Measurements from ENCODE around the gene DFFB.

- no peak for TF ChIP-seq CTCF (IDR thresholded peaks at IDR 0.05; ENCODE audit: poor library complexity, severe bottlenecking)
- TF ChIP-seq EZH2 (IDR thresholded peaks at IDR 0.05; ENCODE audit: borderline replicate concordance, insufficient read depth, low read length, poor library complexity, severe bottlenecking): no peak
- TF ChIP-seq REST (IDR thresholded peaks at IDR 0.05; ENCODE audit: borderline replicate concordance): no peak
- TF ChIP-seq POLR2AphosphoS5 (IDR thresholded peaks at IDR 0.05): no peak
- TF ChIP-seq EP300 (conservative IDR thresholded peaks at IDR 0.05; ENCODE audit: poor library complexity, severe bottlenecking): no peak
Measured at GRCh38 chr1:3911981-3912808, 54.9 kb downstream of the DFFB start.

All from neural cell (in vitro differentiated cells).